PFSK-1 (cell line): Measurements from ENCODE around the gene IRX4.

Experiments
- FOXP2 ChIP-seq: optimal IDR thresholded peaks from 2 replicates; pipeline ENCODE3; 2011; ENCODE audit warnings: borderline replicate concordance, control low read depth, inconsistent platforms; ENCODE audit not compliant: insufficient read depth; ENCODE audit errors: extremely low read length, extremely low read depth
- POLR2AphosphoS5 ChIP-seq: IDR thresholded peaks from 2 replicates; pipeline ENCODE4 v1.6.1; 2012; ENCODE audit warnings: low read depth, mild to moderate bottlenecking, control low read depth, low read length, moderate library complexity
- REST ChIP-seq, 2 experiments: IDR thresholded peaks; 2 replicates each; pipeline versions ENCODE4 v1.6.1 to v1.8.0; 2011 to 2012; ENCODE audit warnings: low read depth in 2 of 2, low read length in 2 of 2, control low read depth in 1 of 2, inconsistent platforms in 1 of 2, mild to moderate bottlenecking in 1 of 2, moderate library complexity in 1 of 2; ENCODE audit not compliant: insufficient read depth in 1 of 2
- SIN3A ChIP-seq: IDR thresholded peaks from 2 replicates; pipeline ENCODE4 v1.6.1; 2012; ENCODE audit warnings: mild to moderate bottlenecking, low read length, moderate library complexity, borderline replicate concordance; ENCODE audit not compliant: insufficient read depth
- TAF1 ChIP-seq: IDR thresholded peaks from 2 replicates; pipeline ENCODE4 v1.6.1; 2012; ENCODE audit warnings: low read length, control low read depth, borderline replicate concordance; ENCODE audit not compliant: insufficient read depth

IRX4 gene

GRCh38 chr5:1873243-1873959, 9.3 kb downstream of the IRX4 start:
- TF ChIP-seq POLR2AphosphoS5: no peak
- no peak for TF ChIP-seq FOXP2
- TF ChIP-seq REST (IDR thresholded peaks at IDR 0.05; ENCODE audit: insufficient read depth in 1 of 2, low read depth in 2 of 2, low read length in 2 of 2): no peak
- no peak for TF ChIP-seq SIN3A
- no peak for TF ChIP-seq TAF1

GRCh38 chr5:1871441-1871840, 11.3 kb downstream of the IRX4 start:
- TF ChIP-seq POLR2AphosphoS5 (no peak), REST (IDR thresholded peaks at IDR 0.05; ENCODE audit: insufficient read depth in 1 of 2, low read depth in 2 of 2, low read length in 2 of 2) (no peak), FOXP2 (no peak), SIN3A (no peak), TAF1 (no peak)

GRCh38 chr5:1868886-1869475, 13.7 kb downstream of the IRX4 start:
- TF ChIP-seq TAF1 (no peak), SIN3A (no peak), POLR2AphosphoS5 (no peak), REST (IDR thresholded peaks at IDR 0.05; ENCODE audit: insufficient read depth in 1 of 2, low read depth in 2 of 2, low read length in 2 of 2) (no peak), FOXP2 (no peak)

GRCh38 chr5:1867815-1868143, 14.9 kb downstream of the IRX4 start:
- no peak for TF ChIP-seq TAF1
- TF ChIP-seq REST (IDR thresholded peaks at IDR 0.05; ENCODE audit: insufficient read depth in 1 of 2, low read depth in 2 of 2, low read length in 2 of 2): no peak
- TF ChIP-seq SIN3A: no peak
- no peak for TF ChIP-seq POLR2AphosphoS5
- TF ChIP-seq FOXP2: no peak

- TF ChIP-seq SIN3A (no peak), REST (IDR thresholded peaks at IDR 0.05; ENCODE audit: insufficient read depth in 1 of 2, low read depth in 2 of 2, low read length in 2 of 2) (no peak), POLR2AphosphoS5 (no peak), TAF1 (no peak), FOXP2 (no peak)
Measured at GRCh38 chr5:1867114-1867814, 15.5 kb downstream of the IRX4 start.
